ENCODE results near the gene C3. TPM values are rescaled to one million over a fixed set of nuclear protein-coding genes. Genes with fewer than 3 reads are reported as not detected.

C3 gene
- total RNA-seq, 1 donor from 2014 or later: 1,129 TPM

DNA sequence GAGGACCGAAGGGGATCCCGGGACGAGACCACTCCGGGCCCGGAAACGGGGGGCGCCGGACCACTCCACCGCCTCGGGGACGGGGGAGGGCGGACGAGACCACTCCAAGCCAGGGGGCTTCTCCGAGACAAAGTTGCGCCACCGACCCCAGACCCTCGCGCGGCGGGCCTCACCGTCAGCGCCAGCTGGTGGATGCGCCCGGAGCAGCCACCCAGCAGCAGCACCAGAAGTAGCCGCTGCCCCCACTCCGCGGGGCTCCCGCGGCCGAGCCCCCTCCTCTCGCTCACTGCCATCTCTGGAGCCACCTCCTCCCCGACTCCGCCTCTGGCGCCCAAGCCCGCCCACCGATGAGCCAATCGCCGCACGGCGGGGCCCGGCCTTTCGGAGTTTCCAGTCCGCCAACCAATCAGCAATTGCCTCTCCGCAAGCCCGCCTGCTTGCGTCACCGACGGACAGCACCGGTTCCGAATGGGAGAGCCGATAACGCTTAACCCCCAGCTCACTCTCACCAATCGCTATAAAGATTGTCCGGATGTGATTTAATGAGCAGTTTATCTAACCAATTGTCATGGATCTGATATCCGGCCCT is 16.9 kb upstream of the C3 start, which contains the start of gene GPR108:
TSS of gene GPR108 (minus strand) at position 297 of the 589 bp plus-strand sequence. CDS start at position 293, 4 bp downstream.
- DNase-seq: peak; percentile 100
- H3K9me3 ChIP-seq: no peaks in the 10 kb centered on the region
- peak; percentile 82 for ATAC-seq
- peaks cover 26% of the 10 kb centered on the region for H3K4me1 ChIP-seq
- no peak for TF ChIP-seq CTCF (IDR thresholded peaks at IDR 0.05)
- H3K27ac ChIP-seq: peak within 1 kb of the TSS; percentile 96
- H3K4me3 ChIP-seq: peak within 1 kb of the TSS; percentile 93
- no peaks in the 10 kb centered on the region for H3K27me3 ChIP-seq
- peaks cover 9% of the 10 kb centered on the region for H3K36me3 ChIP-seq
- intact Hi-C loops (cut with DNase I): no loop called here

DNA sequence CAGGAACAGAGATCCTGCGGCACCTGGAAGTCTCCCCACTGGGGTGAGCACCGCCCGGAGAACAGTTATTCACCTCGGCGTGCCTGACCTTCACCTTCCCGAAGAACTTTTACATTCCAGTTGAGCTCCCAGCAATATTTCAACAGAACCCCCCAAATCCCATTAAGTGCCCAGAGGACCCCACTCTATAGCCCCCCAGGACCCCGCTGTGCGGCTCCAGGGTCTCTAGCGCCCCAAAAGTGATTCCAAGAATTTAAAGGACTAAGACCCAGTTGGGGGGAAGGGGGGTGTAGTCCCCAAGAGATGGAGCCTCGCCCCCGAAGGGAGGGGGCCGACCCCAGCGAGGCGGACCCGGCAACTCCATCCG is 16.4 kb upstream of the C3 start:
- H3K27ac ChIP-seq: peak overlapping the region; percentile 96
- no peaks in the 10 kb centered on the region for H3K27me3 ChIP-seq
- no peak for TF ChIP-seq CTCF (IDR thresholded peaks at IDR 0.05)
- peaks cover 12% of the 10 kb centered on the region for H3K36me3 ChIP-seq
- ATAC-seq: no peak
- H3K4me3 ChIP-seq: peak overlapping the region; percentile 93
- peaks cover 25% of the 10 kb centered on the region for H3K4me1 ChIP-seq
- no peak for DNase-seq
- intact Hi-C loops (cut with DNase I): no loop called here
- H3K9me3 ChIP-seq: no peaks in the 10 kb centered on the region

GRCh38 chr19:6736169-6736916 is 15.9 kb upstream of the C3 start:
- intact Hi-C loops (cut with DNase I): no loop called here
- peak overlapping the region; percentile 96 for H3K27ac ChIP-seq
- ATAC-seq: peak; percentile 36
- TF ChIP-seq CTCF (IDR thresholded peaks at IDR 0.05): peak; percentile 64
- H3K36me3 ChIP-seq: peaks cover 12% of the 10 kb centered on the region
- H3K4me3 ChIP-seq: peak overlapping the region; percentile 93
- H3K4me1 ChIP-seq: peaks cover 25% of the 10 kb centered on the region
- no peaks in the 10 kb centered on the region for H3K9me3 ChIP-seq
- peak; percentile 88 for DNase-seq
- H3K27me3 ChIP-seq: no peaks in the 10 kb centered on the region

GRCh38 chr19:6735181-6735911 is 14.9 kb upstream of the C3 start:
- Histone ChIP-seq H3K4me3 (no peak overlapping the region), H3K36me3 (peaks cover 12% of the 10 kb centered on the region), H3K27ac (no peak overlapping the region), H3K9me3 (no peaks in the 10 kb centered on the region), H3K4me1 (peaks cover 25% of the 10 kb centered on the region), H3K27me3 (no peaks in the 10 kb centered on the region)
- no peak for DNase-seq
- no peak for TF ChIP-seq CTCF (IDR thresholded peaks at IDR 0.05)
- ATAC-seq: no peak
- intact Hi-C loops (cut with DNase I): no loop called here

DNA sequence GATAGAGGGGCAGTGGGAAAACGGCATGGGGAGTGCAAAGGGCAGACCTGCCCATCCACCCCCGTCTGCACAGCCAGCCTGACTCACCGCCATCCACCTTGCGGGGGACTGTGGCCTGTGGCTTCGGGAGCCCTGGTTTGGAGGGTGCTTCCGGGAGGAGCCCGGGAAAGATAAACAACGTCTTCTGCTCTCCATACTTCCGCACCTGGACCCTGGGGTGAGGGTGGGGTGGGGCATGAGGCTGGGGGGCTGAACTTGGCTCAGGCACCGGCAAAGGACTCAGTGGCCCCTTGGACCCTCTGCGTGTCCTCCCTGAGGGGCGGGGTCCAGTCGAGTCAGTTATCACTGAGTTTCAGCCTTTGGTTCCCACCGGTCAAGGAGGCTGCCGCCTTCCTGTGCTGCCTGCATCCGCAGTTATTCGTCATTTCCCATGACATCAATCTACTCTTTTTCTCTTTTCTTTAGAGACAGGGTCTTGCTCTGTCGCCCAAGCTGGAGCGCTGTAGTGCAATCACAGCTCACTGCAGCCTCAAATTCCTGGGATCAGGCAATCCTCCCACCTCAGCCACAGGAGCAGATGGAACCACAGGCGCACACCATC is 13.7 kb upstream of the C3 start:
- H3K27me3 ChIP-seq: no peaks in the 10 kb centered on the region
- DNase-seq (no peak), ATAC-seq (no peak)
- no peaks in the 10 kb centered on the region for H3K9me3 ChIP-seq
- TF ChIP-seq CTCF (IDR thresholded peaks at IDR 0.05): no peak
- peaks cover 24% of the 10 kb centered on the region for H3K4me1 ChIP-seq
- intact Hi-C loops (cut with DNase I): no loop called here
- no peak overlapping the region for H3K27ac ChIP-seq
- peaks cover 12% of the 10 kb centered on the region for H3K36me3 ChIP-seq
- no peak overlapping the region for H3K4me3 ChIP-seq
